ENCODE results near the gene LRCOL1. TPM values are rescaled to one million over a fixed set of nuclear protein-coding genes. Genes with fewer than 3 reads are reported as not detected.

The LRCOL1 gene
- total RNA-seq, 4 donors from 2014 or later, result 0.83 TPM; not detected in 3

DNA sequence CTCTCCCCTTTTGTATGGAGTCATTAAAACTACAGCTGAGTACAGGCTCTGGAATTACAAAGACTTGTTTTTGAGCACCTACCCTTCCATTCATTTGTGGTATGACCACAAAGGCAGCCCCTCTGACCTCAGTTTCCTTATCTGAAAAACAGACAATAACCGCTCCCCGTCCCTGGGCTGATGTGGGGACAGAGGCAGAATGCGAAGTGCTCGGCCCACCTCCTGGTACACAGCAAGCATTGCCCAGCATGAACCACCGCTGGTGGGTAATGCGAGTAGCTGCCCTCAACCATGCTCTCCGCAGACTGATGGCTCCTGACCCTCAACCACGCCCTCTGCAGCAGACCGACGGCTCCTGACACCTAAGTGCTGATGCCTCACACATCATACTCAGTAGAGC, 30.6 kb upstream of the LRCOL1 start:
- no peak for ATAC-seq
- peaks cover 0 to 57% of the 10 kb centered on the region in 2 donors for H3K36me3 ChIP-seq
- no peaks in the 10 kb centered on the region for H3K9me3 ChIP-seq
- no peaks in the 10 kb centered on the region for H3K27me3 ChIP-seq
- no peak for TF ChIP-seq POLR2A (IDR thresholded peaks at IDR 0.05)
- TF ChIP-seq, protein P1, sequence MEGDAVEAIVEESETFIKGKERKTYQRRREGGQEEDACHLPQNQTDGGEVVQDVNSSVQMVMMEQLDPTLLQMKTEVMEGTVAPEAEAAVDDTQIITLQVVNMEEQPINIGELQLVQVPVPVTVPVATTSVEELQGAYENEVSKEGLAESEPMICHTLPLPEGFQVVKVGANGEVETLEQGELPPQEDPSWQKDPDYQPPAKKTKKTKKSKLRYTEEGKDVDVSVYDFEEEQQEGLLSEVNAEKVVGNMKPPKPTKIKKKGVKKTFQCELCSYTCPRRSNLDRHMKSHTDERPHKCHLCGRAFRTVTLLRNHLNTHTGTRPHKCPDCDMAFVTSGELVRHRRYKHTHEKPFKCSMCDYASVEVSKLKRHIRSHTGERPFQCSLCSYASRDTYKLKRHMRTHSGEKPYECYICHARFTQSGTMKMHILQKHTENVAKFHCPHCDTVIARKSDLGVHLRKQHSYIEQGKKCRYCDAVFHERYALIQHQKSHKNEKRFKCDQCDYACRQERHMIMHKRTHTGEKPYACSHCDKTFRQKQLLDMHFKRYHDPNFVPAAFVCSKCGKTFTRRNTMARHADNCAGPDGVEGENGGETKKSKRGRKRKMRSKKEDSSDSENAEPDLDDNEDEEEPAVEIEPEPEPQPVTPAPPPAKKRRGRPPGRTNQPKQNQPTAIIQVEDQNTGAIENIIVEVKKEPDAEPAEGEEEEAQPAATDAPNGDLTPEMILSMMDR (IDR thresholded peaks at IDR 0.05 in 4 of 5, conservative IDR thresholded peaks at IDR 0.05 in 1 of 5), result no peak
- in situ Hi-C loops (cut with MboI; ENCODE audit: low sequenced_read_pairs in 4 of 4) (no loop called here), intact Hi-C loops (cut with DNase I; ENCODE audit: low total_unique reads) (no loop called here)
- no peaks in the 10 kb centered on the region for H3K4me1 ChIP-seq
- no peak overlapping the region for H3K4me3 ChIP-seq
- DNase-seq, result no peak
- no peak overlapping the region for H3K27ac ChIP-seq

DNA sequence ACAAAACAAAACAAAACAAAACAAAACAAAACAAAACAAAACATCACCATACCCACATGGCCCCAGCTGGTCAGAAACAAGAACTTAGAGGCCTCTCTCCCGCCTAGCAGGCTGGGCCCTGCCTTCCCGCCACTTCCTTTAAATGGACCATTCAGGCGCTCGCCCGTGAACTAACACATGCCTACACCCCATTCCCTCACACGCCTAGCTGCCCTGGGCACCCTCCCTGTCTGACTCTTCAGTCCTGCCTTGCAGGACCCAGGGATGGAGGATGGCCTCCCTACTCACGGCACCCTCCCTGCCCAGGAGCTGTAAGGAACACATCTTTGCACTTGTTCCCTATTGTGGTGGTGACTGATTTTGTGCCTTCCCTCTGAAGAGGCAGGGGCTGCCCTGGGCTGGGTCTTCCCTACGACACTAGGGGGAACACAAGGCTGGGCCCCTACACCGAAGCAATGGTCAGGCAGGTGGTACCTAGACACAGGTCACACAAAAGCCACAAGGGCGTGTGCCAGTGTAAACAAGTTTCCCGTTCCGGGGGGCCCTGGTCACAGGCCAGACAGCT, 29.7 kb upstream of the LRCOL1 start:
- intact Hi-C loops (cut with DNase I; ENCODE audit: low total_unique reads) (no loop called here), in situ Hi-C loops (cut with MboI; ENCODE audit: low sequenced_read_pairs in 4 of 4) (no loop called here)
- TF ChIP-seq, protein P1 (IDR thresholded peaks at IDR 0.05 in 4 of 5, conservative IDR thresholded peaks at IDR 0.05 in 1 of 5), result no peak
- no peak for TF ChIP-seq POLR2A (IDR thresholded peaks at IDR 0.05)

DNA sequence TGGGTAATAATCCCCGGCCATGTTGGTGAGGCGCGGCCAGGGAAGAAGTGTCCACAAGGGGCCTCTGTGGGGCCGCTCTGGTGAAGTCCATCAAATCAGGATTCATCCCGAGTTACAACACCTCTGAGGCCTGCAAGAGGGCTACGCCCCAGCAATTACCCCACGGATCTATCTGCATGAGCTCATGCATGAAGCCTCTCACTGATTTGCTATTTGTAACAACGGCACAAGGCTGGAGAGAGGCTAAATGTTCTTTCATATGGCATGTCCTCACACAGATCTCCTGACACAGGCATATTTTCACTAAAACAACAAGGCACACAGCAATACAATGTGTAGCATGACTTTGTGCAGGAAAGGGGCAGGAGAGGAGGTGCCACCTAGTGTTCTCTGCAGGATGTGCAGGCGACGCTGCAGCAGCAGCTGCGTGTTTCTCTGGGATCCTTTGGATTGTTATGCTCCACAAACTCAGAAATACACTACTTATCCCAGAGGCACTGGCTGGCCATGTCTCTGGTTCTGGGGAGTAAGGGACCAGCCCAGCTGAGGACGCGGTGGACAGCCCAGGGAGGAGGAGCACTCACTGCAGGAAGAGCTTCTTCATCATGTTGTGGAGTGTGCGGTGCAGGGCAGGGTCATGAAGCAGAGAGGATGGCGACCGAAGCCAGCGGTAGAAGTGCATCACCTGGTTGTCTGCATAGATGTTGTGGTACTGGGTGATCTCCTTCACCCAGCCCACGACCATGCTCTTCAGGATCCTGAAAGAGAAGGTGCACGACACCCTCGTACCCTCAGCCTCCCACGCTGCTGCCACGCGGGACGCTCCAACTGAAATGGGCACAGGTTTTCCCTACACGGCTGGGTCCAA, 28.4 kb upstream of the LRCOL1 start:
- H3K27me3 ChIP-seq, result no peaks in the 10 kb centered on the region
- in situ Hi-C loops (cut with MboI; ENCODE audit: low sequenced_read_pairs in 4 of 4), result no loop called here
- H3K36me3 ChIP-seq, result peaks cover 0 to 68% of the 10 kb centered on the region in 2 donors
- H3K4me1 ChIP-seq, result no peaks in the 10 kb centered on the region
- DNase-seq (peak in 1 of 2 donors; percentile 48), ATAC-seq (peak; percentile 39 to 56)
- H3K9me3 ChIP-seq, result no peaks in the 10 kb centered on the region
- H3K27ac ChIP-seq, result no peak overlapping the region
- no peak overlapping the region for H3K4me3 ChIP-seq
- intact Hi-C loops (cut with DNase I; ENCODE audit: low total_unique reads), result no loop called here
- no peak for TF ChIP-seq POLR2A (IDR thresholded peaks at IDR 0.05)
- TF ChIP-seq, protein P1 (IDR thresholded peaks at IDR 0.05 in 4 of 5, conservative IDR thresholded peaks at IDR 0.05 in 1 of 5), result peak in 4 of 5 experiments; percentile 28 to 57 (median 36)

More for the DNA sequence above, 29.7 kb upstream of the LRCOL1 start:
- ATAC-seq (no peak), DNase-seq (no peak)
- H3K27me3 ChIP-seq, result no peaks in the 10 kb centered on the region
- no peak overlapping the region for H3K27ac ChIP-seq
- no peaks in the 10 kb centered on the region for H3K4me1 ChIP-seq
- no peak overlapping the region for H3K4me3 ChIP-seq
- peaks cover 0 to 61% of the 10 kb centered on the region in 2 donors for H3K36me3 ChIP-seq
- H3K9me3 ChIP-seq, result no peaks in the 10 kb centered on the region

DNA sequence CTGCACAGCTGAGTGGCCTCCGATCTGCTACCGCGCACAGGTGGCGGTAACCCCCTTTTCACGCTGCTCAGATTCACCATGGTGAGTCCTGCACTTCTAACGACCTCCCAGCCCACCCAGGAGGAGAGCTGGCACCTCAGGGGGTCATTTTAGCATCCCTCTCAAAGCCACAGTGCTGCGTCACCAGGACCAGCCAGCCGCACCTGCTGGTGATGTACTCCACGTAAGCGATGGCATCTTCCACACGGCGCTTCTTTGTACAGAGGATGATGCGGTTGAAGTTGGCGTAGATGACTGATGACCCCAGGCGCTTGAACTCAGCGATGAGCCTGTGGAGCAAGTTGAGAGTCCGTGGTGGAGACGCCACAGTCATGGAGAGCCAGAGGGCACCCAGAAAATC, 27.4 kb upstream of the LRCOL1 start:
- Histone ChIP-seq H3K4me3 (no peak overlapping the region), H3K36me3 (peaks cover 0 to 64% of the 10 kb centered on the region in 2 donors), H3K27me3 (no peaks in the 10 kb centered on the region), H3K9me3 (no peaks in the 10 kb centered on the region), H3K4me1 (no peaks in the 10 kb centered on the region), H3K27ac (no peak overlapping the region)
- in situ Hi-C loops (cut with MboI; ENCODE audit: low sequenced_read_pairs in 4 of 4), result no loop called here
- ATAC-seq (no peak), DNase-seq (no peak)
- TF ChIP-seq, protein P1 (IDR thresholded peaks at IDR 0.05 in 4 of 5, conservative IDR thresholded peaks at IDR 0.05 in 1 of 5), result no peak
- no peak for TF ChIP-seq POLR2A (IDR thresholded peaks at IDR 0.05)
- intact Hi-C loops (cut with DNase I; ENCODE audit: low total_unique reads), result no loop called here

All from gastrocnemius medialis (tissue), 4 donors.